HL-60 (cell line): ENCODE measurements around the gene SEZ6.

Source experiments
- DNase-seq, 2 experiments: peaks; one replicate each; pipeline ENCODE4 v3.0.0-alpha.2; 2010 to 2020; ENCODE audit warnings: low read depth in 1 of 2, low spot score in 1 of 2
- H3K27ac ChIP-seq: fragments of 250-450 bp; sonication (Bioruptor Pico); replicated peaks from 2 replicates; pipeline ENCODE4 v1.5.1; 2020; ENCODE audit warnings: mild to moderate bottlenecking, moderate library complexity
- H3K27me3 ChIP-seq: fragments of 250-450 bp; sonication (Bioruptor Pico); 2 replicates; pipeline ENCODE4 v1.5.1; 2021; ENCODE audit warnings: mild to moderate bottlenecking, moderate library complexity; ENCODE audit not compliant: insufficient read depth, poor library complexity, severe bottlenecking
- H3K4me3 ChIP-seq: replicated peaks from 2 replicates; pipeline ENCODE4 v1.5.1; 2011; ENCODE audit warnings: mild to moderate bottlenecking, control low read depth, low read length; ENCODE audit not compliant: insufficient read depth
- GABPA ChIP-seq: IDR thresholded peaks from 2 replicates; pipeline ENCODE4 v1.6.1; 2012; ENCODE audit warnings: low read depth
- POLR2AphosphoS5 ChIP-seq: IDR thresholded peaks from 2 replicates; pipeline ENCODE4 v1.6.1; 2012; ENCODE audit warnings: low read depth
- REST ChIP-seq: IDR thresholded peaks from 2 replicates; pipeline ENCODE4 v1.6.1; 2012; ENCODE audit warnings: low read depth; ENCODE audit not compliant: insufficient replicate concordance
- SPI1 ChIP-seq: IDR thresholded peaks from 2 replicates; pipeline ENCODE4 v1.6.1; 2012; ENCODE audit warnings: low read depth, mild to moderate bottlenecking, borderline replicate concordance
- TF ChIP-seq, protein P1 (sequence below): IDR thresholded peaks from one replicate; pipeline ENCODE4 v1.5.1; 2011; ENCODE audit warnings: low read length, control low read depth, inconsistent platforms; ENCODE audit not compliant: insufficient read depth

SEZ6 gene

DNA sequence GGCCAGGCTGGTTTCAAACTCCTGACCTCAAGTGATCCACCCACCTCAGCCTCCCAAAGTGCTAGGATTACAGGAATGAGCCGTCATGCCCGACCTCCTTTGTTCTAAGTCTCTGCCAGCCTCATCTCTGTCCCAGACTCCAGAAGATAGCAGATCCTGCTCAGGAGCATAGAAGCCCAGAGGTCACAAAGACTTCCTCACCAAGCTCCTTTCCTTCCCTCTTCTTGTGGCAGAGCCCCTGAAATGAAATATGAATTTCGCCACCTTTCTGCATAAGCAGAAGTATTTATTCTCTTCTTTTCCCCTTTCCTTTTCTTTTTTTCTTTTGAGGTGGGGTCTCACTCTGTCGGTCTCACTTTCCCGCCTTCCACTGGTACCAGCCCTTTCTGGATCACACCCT is 25.7 kb upstream of the SEZ6 start:
- peak in 1 of 2 experiments; percentile 37 for DNase-seq
- TF ChIP-seq SPI1, result peak; percentile 43; the same call in 1 of the 2 replicates
- TF ChIP-seq, protein P1, sequence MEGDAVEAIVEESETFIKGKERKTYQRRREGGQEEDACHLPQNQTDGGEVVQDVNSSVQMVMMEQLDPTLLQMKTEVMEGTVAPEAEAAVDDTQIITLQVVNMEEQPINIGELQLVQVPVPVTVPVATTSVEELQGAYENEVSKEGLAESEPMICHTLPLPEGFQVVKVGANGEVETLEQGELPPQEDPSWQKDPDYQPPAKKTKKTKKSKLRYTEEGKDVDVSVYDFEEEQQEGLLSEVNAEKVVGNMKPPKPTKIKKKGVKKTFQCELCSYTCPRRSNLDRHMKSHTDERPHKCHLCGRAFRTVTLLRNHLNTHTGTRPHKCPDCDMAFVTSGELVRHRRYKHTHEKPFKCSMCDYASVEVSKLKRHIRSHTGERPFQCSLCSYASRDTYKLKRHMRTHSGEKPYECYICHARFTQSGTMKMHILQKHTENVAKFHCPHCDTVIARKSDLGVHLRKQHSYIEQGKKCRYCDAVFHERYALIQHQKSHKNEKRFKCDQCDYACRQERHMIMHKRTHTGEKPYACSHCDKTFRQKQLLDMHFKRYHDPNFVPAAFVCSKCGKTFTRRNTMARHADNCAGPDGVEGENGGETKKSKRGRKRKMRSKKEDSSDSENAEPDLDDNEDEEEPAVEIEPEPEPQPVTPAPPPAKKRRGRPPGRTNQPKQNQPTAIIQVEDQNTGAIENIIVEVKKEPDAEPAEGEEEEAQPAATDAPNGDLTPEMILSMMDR, result no peak
- peaks cover 7% of the 10 kb centered on the region for H3K27me3 ChIP-seq
- no peak overlapping the region for H3K27ac ChIP-seq
- H3K4me3 ChIP-seq, result no peak overlapping the region

GRCh38 chr17:29024316-29024952 is 18.6 kb upstream of the SEZ6 start:
- TF ChIP-seq GABPA, result no peak
- TF ChIP-seq, protein P1, result no peak
- no peak for TF ChIP-seq SPI1
- TF ChIP-seq REST, result no peak
- no peak for TF ChIP-seq POLR2AphosphoS5
- H3K27me3 ChIP-seq, result peaks cover 8% of the 10 kb centered on the region

GRCh38 chr17:29022074-29022473 is 16.2 kb upstream of the SEZ6 start:
- no peak for TF ChIP-seq SPI1
- no peak for TF ChIP-seq REST
- TF ChIP-seq GABPA, result no peak
- TF ChIP-seq, protein P1, result no peak
- no peak for TF ChIP-seq POLR2AphosphoS5
- no peak overlapping the region for H3K27ac ChIP-seq
- DNase-seq, result no peak
- H3K27me3 ChIP-seq, result peaks cover 8% of the 10 kb centered on the region
- no peak overlapping the region for H3K4me3 ChIP-seq

More at GRCh38 chr17:29024316-29024952, 18.6 kb upstream of the SEZ6 start:
- Histone ChIP-seq H3K4me3 (no peak overlapping the region), H3K27ac (no peak overlapping the region)
- no peak for DNase-seq

GRCh38 chr17:29021226-29021625 is 15.4 kb upstream of the SEZ6 start:
- Histone ChIP-seq H3K27me3 (peaks cover 6% of the 10 kb centered on the region), H3K4me3 (no peak overlapping the region), H3K27ac (no peak overlapping the region)
- TF ChIP-seq REST, result no peak
- TF ChIP-seq, protein P1, result no peak
- no peak for TF ChIP-seq POLR2AphosphoS5
- no peak for TF ChIP-seq SPI1
- no peak for TF ChIP-seq GABPA
- DNase-seq, result no peak
